ENCODE measurements around the gene PHB1. TPM values are rescaled to one million over a fixed set of nuclear protein-coding genes. Genes with fewer than 3 reads are reported as not detected.
"Not testable (repeated sequence)": the region's sequence is repeated elsewhere in the genome, so short reads cannot be mapped to it uniquely, and the experiment has no call there.

PHB1 gene
- total RNA-seq, 2 donors from 2014 or later = 229 to 487 TPM

GRCh38 chr17:49422714-49423113 lies 8.0 kb upstream of the PHB1 start:
- no peak for TF ChIP-seq CTCF (IDR thresholded peaks at IDR 0.05)
- DNase-seq = no peak
- Histone ChIP-seq H3K9me3 (no peaks in the 10 kb centered on the region), H3K9ac (ENCODE audit: low read depth in 2 of 2, low read length in 2 of 2) (no peak overlapping the region), H3K4me3 (no peak overlapping the region), H3K4me1 (no peaks in the 10 kb centered on the region), H3K27me3 (no peaks in the 10 kb centered on the region), H3K36me3 (no peaks in the 10 kb centered on the region), H3K27ac (no peak overlapping the region)
- intact Hi-C loops (cut with DNase I) = no loop called here

- H3K4me3 ChIP-seq; intact Hi-C loops (cut with DNase I); H3K27ac ChIP-seq; H3K36me3 ChIP-seq; H3K4me1 ChIP-seq; H3K9ac ChIP-seq (ENCODE audit: low read depth in 2 of 2, low read length in 2 of 2); H3K9me3 ChIP-seq; H3K27me3 ChIP-seq; DNase-seq: not testable (repeated sequence)
Measured at GRCh38 chr17:49419761-49420160, 5.1 kb upstream of the PHB1 start.

- H3K4me3 ChIP-seq; H3K36me3 ChIP-seq; H3K9ac ChIP-seq (ENCODE audit: low read depth in 2 of 2, low read length in 2 of 2); H3K9me3 ChIP-seq; H3K27me3 ChIP-seq; intact Hi-C loops (cut with DNase I); H3K27ac ChIP-seq; DNase-seq; H3K4me1 ChIP-seq: not testable (repeated sequence)
Measured at GRCh38 chr17:49418754-49419740, 4.4 kb upstream of the PHB1 start.

GRCh38 chr17:49414271-49414621 lies 436 bp downstream of the PHB1 start:
- Histone ChIP-seq H3K9me3 (no peaks in the 10 kb centered on the region), H3K27me3 (no peaks in the 10 kb centered on the region), H3K9ac (ENCODE audit: low read depth in 2 of 2, low read length in 2 of 2) (peak overlapping the region; percentile 83 to 86), H3K36me3 (no peaks in the 10 kb centered on the region), H3K4me3 (peak overlapping the region; percentile 90), H3K27ac (peak overlapping the region; percentile 48), H3K4me1 (no peaks in the 10 kb centered on the region)
- intact Hi-C loops (cut with DNase I) = no loop called here
- no peak for TF ChIP-seq CTCF (IDR thresholded peaks at IDR 0.05)
- peak; percentile 46 for DNase-seq

- peaks cover 8% of the 10 kb centered on the region for H3K4me1 ChIP-seq
- no peaks in the 10 kb centered on the region for H3K27me3 ChIP-seq
- no peak for TF ChIP-seq CTCF (IDR thresholded peaks at IDR 0.05)
- H3K9ac ChIP-seq (ENCODE audit: low read depth in 2 of 2, low read length in 2 of 2) = peak overlapping the region in 1 of 2 donors; percentile 65
- intact Hi-C loops (cut with DNase I) = loop anchor here (2.0 kb wide), 1 partner anchor 148 kb away; no protein-coding TSS in a partner anchor
- peak overlapping the region; percentile 60 for H3K27ac ChIP-seq
- H3K4me3 ChIP-seq = no peak overlapping the region
- DNase-seq = peak; percentile 80
- no peaks in the 10 kb centered on the region for H3K9me3 ChIP-seq
- peaks cover 21% of the 10 kb centered on the region for H3K36me3 ChIP-seq
Measured at GRCh38 chr17:49409066-49409465, 5.6 kb downstream of the PHB1 start.

GRCh38 chr17:49407981-49408501 lies 6.6 kb downstream of the PHB1 start:
- peak; percentile 91 for DNase-seq
- peak overlapping the region; percentile 60 for H3K27ac ChIP-seq
- H3K27me3 ChIP-seq = no peaks in the 10 kb centered on the region
- H3K36me3 ChIP-seq = peaks cover 23% of the 10 kb centered on the region
- peak; percentile 86 for TF ChIP-seq CTCF (IDR thresholded peaks at IDR 0.05)
- no peak overlapping the region for H3K4me3 ChIP-seq
- intact Hi-C loops (cut with DNase I) = loop anchor here (2.0 kb wide), 1 partner anchor 149 kb away; no protein-coding TSS in a partner anchor
- H3K9me3 ChIP-seq = no peaks in the 10 kb centered on the region
- H3K9ac ChIP-seq (ENCODE audit: low read depth in 2 of 2, low read length in 2 of 2) = peak overlapping the region in 1 of 2 donors; percentile 65
- H3K4me1 ChIP-seq = peaks cover 8% of the 10 kb centered on the region
